ENCODE data around the gene POLG2. TPM values are rescaled to one million over a fixed set of nuclear protein-coding genes. Genes with fewer than 3 reads are reported as not detected.
A peak's percentile ranks its signal among the peaks of the same experiment; 100 is the strongest.

POLG2 gene
- total RNA-seq, 1 donor from 2014 or later = 10.3 TPM

DNA sequence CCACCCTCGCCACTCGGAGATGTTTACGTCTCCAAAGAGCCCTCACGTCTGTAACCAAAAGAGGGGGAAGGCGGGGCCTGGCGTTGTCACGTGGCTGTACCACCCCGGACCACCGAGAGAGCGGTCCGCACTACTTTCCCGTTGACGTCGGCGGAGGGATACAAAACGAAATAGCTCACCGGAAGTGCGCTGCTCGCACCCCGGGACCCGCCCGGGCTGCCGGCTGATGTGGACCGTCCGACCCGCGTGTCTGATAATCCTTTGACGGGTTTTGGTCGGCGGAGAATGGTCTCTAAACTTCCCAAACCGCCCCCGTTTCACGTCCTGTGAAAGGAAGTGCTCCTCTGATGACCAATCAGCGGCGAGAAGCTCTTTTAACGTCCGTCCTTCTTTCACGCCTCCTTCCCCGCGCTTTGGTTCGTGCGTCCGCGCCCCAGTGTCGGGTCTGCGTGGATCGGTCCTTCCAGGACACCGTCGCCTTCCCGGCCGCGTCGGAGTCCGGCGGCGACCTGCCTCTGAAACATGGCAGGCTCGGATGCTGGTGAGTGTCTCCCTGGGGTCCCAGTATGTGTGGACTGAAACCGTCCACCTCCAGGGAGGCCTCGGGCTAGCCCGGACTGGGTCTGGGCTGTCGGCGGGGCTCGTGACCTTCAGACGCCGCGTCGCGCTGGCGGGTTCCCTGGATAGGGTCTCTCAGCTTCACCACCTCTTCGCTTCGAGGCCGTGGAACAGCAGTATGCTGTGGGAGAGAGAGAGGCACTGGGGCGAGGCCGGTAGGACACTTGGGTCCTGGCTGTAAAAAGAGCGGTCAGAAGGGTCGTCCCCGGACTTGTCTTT lies 9.9 kb upstream of the POLG2 start, which contains the start of gene CEP95:
Gene CEP95 (plus strand): TSS at position 402 of the 837 bp plus-strand sequence. CDS start 121 bp downstream, at position 523.
- DNase-seq (ENCODE audit: low spot score) = peak; percentile 98
- peaks cover 46% of the 10 kb centered on the region for H3K4me1 Mint-ChIP-seq (ENCODE audit: low read depth)
- H3K27ac Mint-ChIP-seq (ENCODE audit: unreplicated experiment) = peak within 1 kb of the TSS; percentile 100
- peak within 1 kb of the TSS; percentile 100 for H3K4me3 Mint-ChIP-seq (ENCODE audit: unreplicated experiment)
- no peaks in the 10 kb centered on the region for H3K9me3 Mint-ChIP-seq (ENCODE audit: low read depth)
- TF ChIP-seq, protein P1, sequence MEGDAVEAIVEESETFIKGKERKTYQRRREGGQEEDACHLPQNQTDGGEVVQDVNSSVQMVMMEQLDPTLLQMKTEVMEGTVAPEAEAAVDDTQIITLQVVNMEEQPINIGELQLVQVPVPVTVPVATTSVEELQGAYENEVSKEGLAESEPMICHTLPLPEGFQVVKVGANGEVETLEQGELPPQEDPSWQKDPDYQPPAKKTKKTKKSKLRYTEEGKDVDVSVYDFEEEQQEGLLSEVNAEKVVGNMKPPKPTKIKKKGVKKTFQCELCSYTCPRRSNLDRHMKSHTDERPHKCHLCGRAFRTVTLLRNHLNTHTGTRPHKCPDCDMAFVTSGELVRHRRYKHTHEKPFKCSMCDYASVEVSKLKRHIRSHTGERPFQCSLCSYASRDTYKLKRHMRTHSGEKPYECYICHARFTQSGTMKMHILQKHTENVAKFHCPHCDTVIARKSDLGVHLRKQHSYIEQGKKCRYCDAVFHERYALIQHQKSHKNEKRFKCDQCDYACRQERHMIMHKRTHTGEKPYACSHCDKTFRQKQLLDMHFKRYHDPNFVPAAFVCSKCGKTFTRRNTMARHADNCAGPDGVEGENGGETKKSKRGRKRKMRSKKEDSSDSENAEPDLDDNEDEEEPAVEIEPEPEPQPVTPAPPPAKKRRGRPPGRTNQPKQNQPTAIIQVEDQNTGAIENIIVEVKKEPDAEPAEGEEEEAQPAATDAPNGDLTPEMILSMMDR (IDR thresholded peaks at IDR 0.05) = no peak
- no peaks in the 10 kb centered on the region for H3K27me3 Mint-ChIP-seq (ENCODE audit: low read depth)
- H3K36me3 Mint-ChIP-seq (ENCODE audit: low read depth) = peaks cover 47% of the 10 kb centered on the region

DNA sequence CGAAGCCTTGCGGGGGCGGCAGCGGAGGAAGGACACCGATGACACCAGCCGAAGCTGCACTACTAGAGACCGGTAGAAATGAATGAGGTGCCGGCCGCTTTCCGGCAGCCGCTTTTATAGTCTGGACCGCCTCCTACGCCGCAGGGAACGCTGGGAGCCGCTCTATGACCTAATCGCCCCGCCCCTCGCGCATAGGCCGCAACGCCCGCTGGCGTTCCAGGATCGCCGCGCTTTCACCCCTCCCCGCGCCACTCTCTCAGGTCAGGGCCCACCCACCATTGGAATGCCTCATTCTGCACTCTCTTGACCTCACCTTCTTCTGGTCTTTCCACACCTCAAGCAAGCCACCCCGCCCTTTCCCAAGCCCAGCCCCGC lies 9.3 kb upstream of the POLG2 start, which contains the start of gene DDX5:
Gene DDX5 (minus strand): TSS at position 89 of the 375 bp plus-strand sequence. CDS start 170 bp downstream, outside the sequence.
- peak within 1 kb of the TSS; percentile 100 for H3K27ac Mint-ChIP-seq (ENCODE audit: unreplicated experiment)
- TF ChIP-seq, protein P1 (IDR thresholded peaks at IDR 0.05) = no peak
- H3K4me3 Mint-ChIP-seq (ENCODE audit: unreplicated experiment) = peak within 1 kb of the TSS; percentile 100
- peak; percentile 97 for DNase-seq (ENCODE audit: low spot score)
- peaks cover 52% of the 10 kb centered on the region for H3K4me1 Mint-ChIP-seq (ENCODE audit: low read depth)
- H3K36me3 Mint-ChIP-seq (ENCODE audit: low read depth) = peaks cover 49% of the 10 kb centered on the region
- no peaks in the 10 kb centered on the region for H3K9me3 Mint-ChIP-seq (ENCODE audit: low read depth)
- no peaks in the 10 kb centered on the region for H3K27me3 Mint-ChIP-seq (ENCODE audit: low read depth)

DNA sequence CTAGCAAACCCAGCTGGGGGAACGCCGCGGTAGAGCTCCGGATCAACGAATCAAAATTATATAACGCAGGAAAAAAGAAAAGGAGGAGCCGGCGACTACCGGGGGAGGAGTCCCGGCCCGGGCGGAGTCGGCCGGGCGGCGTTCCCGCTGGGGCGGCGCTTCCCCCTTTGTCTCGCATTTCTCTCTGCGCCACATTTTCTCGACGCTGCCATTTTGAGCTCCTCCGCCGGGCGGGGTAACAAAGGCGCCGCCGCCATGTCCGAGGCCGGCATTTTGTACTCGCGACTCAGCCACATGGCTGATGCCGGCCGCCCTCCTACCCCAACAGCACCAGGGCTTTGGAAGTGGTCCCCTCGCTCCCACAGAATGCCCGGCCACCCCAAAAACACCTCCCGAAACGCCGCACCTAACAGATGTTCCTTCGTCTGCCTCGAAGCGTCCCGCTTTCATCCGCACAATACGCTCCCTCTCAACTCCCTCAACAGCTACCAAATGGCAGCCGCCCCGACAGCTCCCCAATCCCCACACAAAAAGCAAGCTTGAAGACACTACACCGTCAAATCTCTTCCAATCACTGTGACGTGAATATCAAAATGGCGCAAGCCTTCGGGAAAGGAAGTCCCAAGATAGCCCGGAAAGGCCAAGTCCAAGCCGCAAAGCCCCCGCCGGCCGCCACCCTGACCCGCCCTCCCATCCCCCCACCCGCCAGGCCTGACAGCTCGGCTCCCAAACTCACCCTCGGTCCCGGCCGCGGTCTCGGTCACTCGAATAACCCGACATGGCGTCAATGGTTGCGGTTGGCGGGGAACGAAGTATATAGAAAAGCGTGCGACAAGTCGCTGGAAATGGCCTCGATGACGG lies 8.7 kb upstream of the POLG2 start:
- H3K4me3 Mint-ChIP-seq (ENCODE audit: unreplicated experiment) = peak overlapping the region; percentile 100
- peak overlapping the region; percentile 100 for H3K27ac Mint-ChIP-seq (ENCODE audit: unreplicated experiment)
- peak; percentile 93 for DNase-seq (ENCODE audit: low spot score)
- H3K4me1 Mint-ChIP-seq (ENCODE audit: low read depth) = peaks cover 58% of the 10 kb centered on the region
- H3K36me3 Mint-ChIP-seq (ENCODE audit: low read depth) = peaks cover 50% of the 10 kb centered on the region
- H3K27me3 Mint-ChIP-seq (ENCODE audit: low read depth) = no peaks in the 10 kb centered on the region
- H3K9me3 Mint-ChIP-seq (ENCODE audit: low read depth) = no peaks in the 10 kb centered on the region
- TF ChIP-seq, protein P1 (IDR thresholded peaks at IDR 0.05) = no peak

DNA sequence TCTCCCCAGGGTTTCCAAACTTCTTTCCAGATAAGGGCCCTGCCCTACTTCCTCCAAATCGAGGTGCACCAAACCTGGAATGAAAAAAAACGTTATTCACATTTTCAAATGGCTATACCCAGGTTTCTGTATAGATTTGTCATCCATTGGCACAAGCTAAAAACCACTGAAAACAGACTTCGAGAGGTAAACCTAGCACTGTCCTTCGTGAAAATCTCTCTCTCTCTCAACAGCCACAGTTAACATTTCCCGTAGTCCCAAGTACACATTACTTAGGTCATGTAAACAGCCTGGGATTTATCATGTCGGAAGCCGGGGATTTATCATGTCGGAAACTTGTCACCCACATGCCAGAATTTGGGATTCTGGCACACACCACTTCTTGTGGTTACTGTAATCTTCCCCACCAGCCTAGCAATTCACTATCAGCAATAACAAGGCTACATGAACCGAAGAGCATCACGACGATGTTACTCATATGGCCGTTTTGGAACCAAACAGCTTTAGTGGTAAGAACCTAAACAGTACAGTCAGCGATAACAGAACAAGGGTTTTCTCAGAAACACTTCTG lies 8.0 kb upstream of the POLG2 start:
- H3K4me3 Mint-ChIP-seq (ENCODE audit: unreplicated experiment) = peak overlapping the region; percentile 100
- peaks cover 65% of the 10 kb centered on the region for H3K4me1 Mint-ChIP-seq (ENCODE audit: low read depth)
- no peaks in the 10 kb centered on the region for H3K9me3 Mint-ChIP-seq (ENCODE audit: low read depth)
- H3K36me3 Mint-ChIP-seq (ENCODE audit: low read depth) = peaks cover 55% of the 10 kb centered on the region
- no peaks in the 10 kb centered on the region for H3K27me3 Mint-ChIP-seq (ENCODE audit: low read depth)
- TF ChIP-seq, protein P1 (IDR thresholded peaks at IDR 0.05) = no peak
- H3K27ac Mint-ChIP-seq (ENCODE audit: unreplicated experiment) = peak overlapping the region; percentile 100
- no peak for DNase-seq (ENCODE audit: low spot score)
